Heart left ventricle (tissue), 16 donors: ENCODE measurements around the gene OR52E2. TPM values are rescaled to one million over a fixed set of nuclear protein-coding genes. Genes with fewer than 3 reads are reported as not detected.
"Not testable (repeated sequence)": the region's sequence is repeated elsewhere in the genome, so short reads cannot be mapped to it uniquely, and the experiment has no call there.

Source experiments
- ATAC-seq, 4 donors: fragments of 200-7000 bp; cut with Tn5 transposase; one replicate each; pipeline ENCODE4 v1.9.1; 2020 to 2022; ENCODE audit warnings: moderate library complexity in 4 of 4, mild to moderate bottlenecking in 3 of 4, moderate number of reproducible peaks in 1 of 4
- DNase-seq, 5 donors: peaks; one replicate each; pipeline ENCODE4 v3.0.0-alpha.2; 2020
- H3K27ac ChIP-seq, 12 donors: fragments of 200-600 bp; sonication (generic) in 4 of 12; one replicate each; pipeline versions ENCODE4 v1.5.0 to v1.8.0; 2016 to 2022; ENCODE audit warnings: mild to moderate bottlenecking in 2 of 12
- H3K27me3 ChIP-seq, 9 donors: fragments of 200-600 bp; sonication (generic) in 2 of 9; one replicate each; pipeline versions ENCODE4 v1.5.1 to v1.8.0; 2016 to 2022; ENCODE audit warnings: mild to moderate bottlenecking in 3 of 9
- H3K36me3 ChIP-seq, 9 donors: fragments of 200-600 bp; sonication (generic) in 2 of 9; one replicate each; pipeline versions ENCODE4 v1.5.0 to v1.8.0; 2018 to 2022; ENCODE audit warnings: mild to moderate bottlenecking in 2 of 9
- H3K4me1 ChIP-seq, 12 donors: fragments of 200-600 bp; sonication (generic) in 4 of 12; one replicate each; pipeline versions ENCODE4 v1.5.0 to v1.8.0; 2016 to 2022; ENCODE audit warnings: mild to moderate bottlenecking in 3 of 12
- H3K4me3 ChIP-seq, 12 donors: fragments of 200-600 bp; sonication (generic) in 4 of 12; one replicate each; pipeline versions ENCODE4 v1.5.0 to v1.8.0; 2017 to 2022; ENCODE audit warnings: mild to moderate bottlenecking in 9 of 12, moderate library complexity in 4 of 12
- H3K9me3 ChIP-seq, 12 donors: fragments of 200-600 bp; sonication (generic) in 4 of 12; one replicate each; pipeline versions ENCODE4 v1.5.0 to v1.8.0; 2016 to 2022; ENCODE audit warnings: mild to moderate bottlenecking in 1 of 12
- CTCF ChIP-seq, 12 donors: fragments of 200-600 bp; sonication (generic) in 4 of 12; IDR thresholded peaks; one replicate each; pipeline versions ENCODE4 v1.5.0 to v1.8.0; 2018 to 2022; ENCODE audit warnings: antibody characterized with exemption in 12 of 12, mild to moderate bottlenecking in 5 of 12
- POLR2A ChIP-seq, 2 donors: fragments of 450-650 bp; IDR thresholded peaks; one replicate each; pipeline ENCODE4 v1.6.1; 2017; ENCODE audit warnings: antibody characterized with exemption in 2 of 2, mild to moderate bottlenecking in 2 of 2, moderate library complexity in 2 of 2
- WGBS, 4 donors: extraction: QIAGEN DNeasy Blood & Tissue Kit in 2 of 4; methylation state at CpG; one replicate each; pipeline versions ENCODE4 v1.1.5 to v1.1.7; 2013 to 2018; 5-methylcytosine and 5-hydroxymethylcytosine counted together
- intact Hi-C, 10 donors: fragments of 100-400 bp; cut with DNase I; formaldehyde crosslinking; loops; one replicate each; pipeline versions ENCODE4 v1.11.1 to v1.14.2; 2022
- polyA plus RNA-seq, 2 donors: library from polyadenylated mRNA; stranded (reverse); fragments of 200-250 nt; gene quantifications; one replicate each; pipeline ENCODE4 v1.2.3, GENCODE V29; 2013
- total RNA-seq, 9 donors: library from RNA; depleted of rRNA in 2 of 9; stranded (reverse); fragments of >200 nt in 2 of 9; fragmentation: NEBNext Ultra II Directional in 3 of 9; extraction: Animal tissue kit (Norgen Biotek cat#: 25700) in 3 of 9; gene quantifications; one replicate each; pipeline versions ENCODE4 v1.1.0 to v1.2.4, GENCODE V29; 2016 to 2023
- donor health status: ischemic (EF 13 %, LVEDD 7.1; RV severe dilation, severe dysfunction).
- donor health status: healthy with polysubstance abuse.
- donor health status: DM: no; HTN: yes; CAD: no.
- donor health status: DM: no; HTN: no; CAD: no.
- donor health status: ischemic (EF 25% LVEDD 6.9; RV normal size, moderate dysfunction).
- donor health status: ischemic (EF 25% LVEDD 5.7; RV mildly dilated, moderate dysfunction).
- donor health status: healthy.
- donor health status: DM: yes; HTN: yes; CAD: no.
- donor health status: ischemic (EF 35%, LVEDD 5.7; RV mildly dilated, moderate dysfunction).
- donor health status: nonischemic (EF 11% LVEDD 7.7; RV severe dilation, severe dysfunction).
- donor health status: DM: yes; HTN: yes; CAD: no.
- donor health status: PGD.
- donor health status: ischemic (EF 29% LVEDD 5.4; RV normal size, mild dysfunction).
- donor health status: nonischemic (EF 23%, LVEDD 6.1; RV moderate dilation, normal function).

The OR52E2 gene
- total and polyA plus RNA-seq, 11 donors: not detected

DNA sequence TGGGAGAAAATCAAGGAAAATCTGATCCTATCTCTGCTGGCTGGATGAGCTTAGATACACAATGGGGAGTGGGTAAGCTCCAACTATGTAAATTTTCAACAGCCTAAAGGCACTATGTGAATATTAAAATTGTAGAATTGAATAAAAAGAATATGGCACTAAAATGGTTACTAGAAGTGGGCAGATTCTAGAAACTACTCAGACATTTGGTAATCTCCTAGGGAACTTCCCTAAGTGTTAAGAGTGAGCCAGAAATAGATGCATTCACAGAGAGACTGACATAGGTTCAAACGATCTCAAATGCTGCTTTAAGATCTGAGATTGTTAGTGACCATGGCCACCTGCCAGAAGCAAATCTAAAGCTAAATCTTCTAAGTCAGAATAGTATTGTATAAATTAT, 5.6 kb upstream of the OR52E2 start:
- TF ChIP-seq CTCF (IDR thresholded peaks at IDR 0.05) (no peak), POLR2A (IDR thresholded peaks at IDR 0.05) (no peak)
- intact Hi-C loops: no loop called here
- WGBS, 4 donors: 0 to 7% (median 2%) methylated on average over 1 of the region's 1 CpG
- ATAC-seq (no peak), DNase-seq (no peak)
- H3K4me1 ChIP-seq: no peaks in the 10 kb centered on the region
- H3K9me3 ChIP-seq: no peaks in the 10 kb centered on the region
- no peak overlapping the region for H3K4me3 ChIP-seq
- no peak overlapping the region for H3K27ac ChIP-seq
- H3K27me3 ChIP-seq: no peaks in the 10 kb centered on the region
- no peaks in the 10 kb centered on the region for H3K36me3 ChIP-seq

- 71 to 90% (median 79%) methylated on average over 5 of the region's 5 CpGs for WGBS, 4 donors
- intact Hi-C loops, H3K27me3 ChIP-seq, ATAC-seq, H3K36me3 ChIP-seq, H3K4me3 ChIP-seq, H3K27ac ChIP-seq, H3K4me1 ChIP-seq, DNase-seq, H3K9me3 ChIP-seq: not testable (repeated sequence)
Measured at GRCh38 chr11:5058679-5059078, 748 bp downstream of the OR52E2 start.

GRCh38 chr11:5046754-5047330, 12.6 kb downstream of the OR52E2 start:
- Histone ChIP-seq H3K27ac (no peak overlapping the region), H3K27me3 (no peaks in the 10 kb centered on the region), H3K4me3 (no peak overlapping the region), H3K4me1 (no peaks in the 10 kb centered on the region), H3K36me3 (no peaks in the 10 kb centered on the region), H3K9me3 (no peaks in the 10 kb centered on the region)
- TF ChIP-seq POLR2A (IDR thresholded peaks at IDR 0.05) (no peak), CTCF (IDR thresholded peaks at IDR 0.05) (no peak)
- ATAC-seq (no peak), DNase-seq (no peak)
- intact Hi-C loops: no loop called here
- WGBS, 4 donors: 73 to 85% (median 82%) methylated on average over 15 of the region's 15 CpGs

- intact Hi-C loops: no loop called here
- H3K36me3 ChIP-seq: no peaks in the 10 kb centered on the region
- DNase-seq: no peak
- H3K27ac ChIP-seq: no peak within 1 kb of the TSS
- H3K27me3 ChIP-seq: no peaks in the 10 kb centered on the region
- 80 to 88% (median 83%) methylated on average over 1 of the region's 1 CpG for WGBS, 4 donors
- H3K4me3 ChIP-seq: no peak within 1 kb of the TSS
- TF ChIP-seq CTCF (IDR thresholded peaks at IDR 0.05) (no peak), POLR2A (IDR thresholded peaks at IDR 0.05) (no peak)
- H3K9me3 ChIP-seq: no peaks in the 10 kb centered on the region
- ATAC-seq: no peak
- H3K4me1 ChIP-seq: no peaks in the 10 kb centered on the region
Measured at GRCh38 chr11:5046226-5046625, 13.2 kb downstream of the OR52E2 start, which contains the start of gene OR52J3. TSS of gene OR52J3 (plus strand) at chr11:5046526. CDS start at chr11:5046526, 0 bp downstream.

GRCh38 chr11:5043380-5043779, 16.0 kb downstream of the OR52E2 start:
- 52 to 56% (median 55%) methylated on average over 2 of the region's 2 CpGs for WGBS, 4 donors
- Histone ChIP-seq H3K4me3 (no peak overlapping the region), H3K36me3 (no peaks in the 10 kb centered on the region), H3K27ac (no peak overlapping the region), H3K9me3 (no peaks in the 10 kb centered on the region), H3K27me3 (no peaks in the 10 kb centered on the region), H3K4me1 (no peaks in the 10 kb centered on the region)
- intact Hi-C loops: no loop called here
- TF ChIP-seq POLR2A (IDR thresholded peaks at IDR 0.05): no peak
- no peak for TF ChIP-seq CTCF (IDR thresholded peaks at IDR 0.05)
- DNase-seq: no peak
- no peak for ATAC-seq
